GM19025 (cell line): Measurements from ENCODE around the gene ZNF275.
"Not testable (repeated sequence)": the region's sequence is repeated elsewhere in the genome, so short reads cannot be mapped to it uniquely, and the experiment has no call there.

Experiments
- ATAC-seq: cut with Tn5 transposase; IDR thresholded peaks from one replicate; pipeline ENCODE4 v1.9.1; 2021; ENCODE audit warnings: mild to moderate bottlenecking, low read depth, moderate library complexity; ENCODE audit not compliant: unreplicated experiment

Gene ZNF275

GRCh38 chrX:153317996-153318722, 15.8 kb upstream of the ZNF275 start:
- ATAC-seq: no peak

DNA sequence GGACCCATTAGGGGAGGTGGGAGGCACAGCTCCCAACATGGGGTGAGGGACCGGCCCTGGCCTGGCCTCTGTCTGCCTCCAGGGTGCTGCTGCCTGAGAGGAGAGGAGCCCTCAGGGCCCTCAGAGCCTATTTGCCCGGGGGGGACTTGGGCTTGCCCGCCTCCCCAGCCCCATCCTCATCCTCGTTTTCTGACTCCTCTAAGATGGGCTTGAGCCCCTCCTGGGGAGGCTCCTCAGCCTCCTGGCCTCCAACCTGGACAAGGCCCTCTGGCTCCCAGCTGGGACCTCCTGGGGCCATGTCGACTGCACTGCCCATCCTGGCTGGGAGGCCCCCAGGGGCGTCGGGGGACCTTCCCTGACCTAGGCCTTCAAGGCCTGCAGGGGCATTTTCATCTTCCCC, 15.1 kb upstream of the ZNF275 start:
- ATAC-seq: no peak

DNA sequence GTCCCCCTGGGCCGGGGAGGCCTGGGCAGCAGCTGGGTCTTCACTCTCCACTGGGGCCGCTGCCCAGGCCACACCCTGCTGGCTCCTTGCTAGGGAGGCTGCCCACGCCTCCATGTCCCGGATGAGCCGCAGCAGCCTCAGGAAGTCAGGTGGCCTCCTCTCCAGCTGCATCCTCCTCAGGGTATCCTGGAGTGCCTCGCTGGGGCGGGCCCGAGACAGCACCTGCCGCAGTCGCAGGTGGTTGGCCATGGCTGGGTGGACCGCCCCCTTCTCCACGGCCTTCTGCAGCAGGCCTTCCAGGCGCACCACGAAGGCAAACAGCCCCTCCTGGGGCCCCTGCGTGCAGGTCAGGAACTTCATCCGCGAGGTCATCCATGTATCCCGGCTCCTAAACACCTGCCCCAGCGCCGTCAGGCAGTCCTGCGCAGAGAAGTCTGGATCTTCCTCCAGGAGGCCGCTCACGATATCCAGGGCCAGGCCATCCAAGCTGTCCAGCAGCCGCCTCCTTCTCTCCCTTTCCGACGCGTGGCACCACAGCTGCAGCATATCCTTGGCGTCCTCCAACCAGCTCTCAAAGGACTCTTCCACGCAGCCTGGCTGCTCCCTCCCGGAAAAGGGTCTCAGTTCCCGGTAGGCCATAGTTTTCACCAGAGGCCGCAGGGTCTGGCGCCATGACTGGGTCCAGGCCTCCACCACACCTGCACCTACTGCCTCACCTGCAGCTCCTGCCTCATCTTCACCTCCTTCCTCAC, 14.5 kb upstream of the ZNF275 start:
- no peak for ATAC-seq

DNA sequence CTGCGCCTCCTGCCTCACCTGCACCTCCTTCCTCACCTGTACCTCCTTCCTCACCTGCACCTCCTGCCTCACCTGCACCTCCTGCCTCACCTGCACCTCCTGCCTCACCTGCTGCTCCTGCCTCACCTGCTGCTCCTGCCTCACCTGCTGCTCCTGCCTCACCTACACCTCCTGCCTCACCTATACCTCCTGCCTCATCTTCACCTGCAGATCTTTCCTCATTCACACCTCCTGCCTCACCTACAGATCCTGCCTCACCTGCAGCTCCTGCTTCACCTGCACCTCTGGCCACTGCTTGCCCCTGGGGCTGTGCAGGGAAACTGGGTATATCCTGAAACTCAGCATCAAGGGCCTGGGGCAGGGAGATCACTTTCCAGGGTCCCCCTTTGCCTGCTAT, 13.9 kb upstream of the ZNF275 start:
- not testable (repeated sequence) for ATAC-seq

- ATAC-seq: no peak
These were observed 13.3 kb upstream of the ZNF275 start for GRCh38 chrX:153320555-153321184.

DNA sequence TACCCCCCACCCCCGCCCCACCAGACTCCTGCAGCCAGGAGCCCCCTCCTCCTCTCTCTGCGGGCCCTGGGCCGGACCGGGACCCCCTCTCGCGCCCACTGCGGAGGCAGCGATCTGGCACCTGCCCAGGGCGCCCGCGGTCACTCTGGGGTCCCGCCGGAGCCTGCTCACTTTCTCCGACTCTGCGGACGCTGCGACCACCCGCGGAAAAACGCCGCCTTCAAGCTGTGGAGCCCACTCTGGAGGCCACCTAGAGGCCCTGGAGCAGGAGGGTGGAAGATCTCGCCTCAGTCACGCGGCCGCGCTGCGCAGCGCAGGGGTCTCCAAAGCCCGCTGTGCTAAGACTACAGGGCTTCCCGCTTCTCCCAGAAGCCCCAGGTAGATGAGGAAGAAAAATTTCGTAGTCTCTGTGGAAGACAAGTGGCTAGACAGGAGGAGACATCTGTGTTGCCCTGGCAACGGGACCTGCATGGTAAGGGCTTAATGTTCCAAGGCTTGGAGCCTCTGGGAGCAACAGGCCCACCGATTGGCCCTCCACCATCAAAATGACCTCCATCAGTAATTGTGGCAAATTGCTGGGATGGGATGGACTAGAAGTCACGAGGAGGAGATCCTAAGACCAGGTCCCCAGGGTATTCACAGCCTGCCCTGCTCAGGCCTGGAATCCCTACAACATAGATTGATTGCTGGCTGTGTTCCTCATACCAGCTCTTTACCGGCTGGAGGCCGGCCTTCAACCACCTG, 12.4 kb upstream of the ZNF275 start, which contains the start of gene PNMA6F:
PNMA6F (minus strand) TSS at position 387 of the 744 bp plus-strand sequence. CDS start 1,093 bp downstream, outside the sequence.
- ATAC-seq: no peak

DNA sequence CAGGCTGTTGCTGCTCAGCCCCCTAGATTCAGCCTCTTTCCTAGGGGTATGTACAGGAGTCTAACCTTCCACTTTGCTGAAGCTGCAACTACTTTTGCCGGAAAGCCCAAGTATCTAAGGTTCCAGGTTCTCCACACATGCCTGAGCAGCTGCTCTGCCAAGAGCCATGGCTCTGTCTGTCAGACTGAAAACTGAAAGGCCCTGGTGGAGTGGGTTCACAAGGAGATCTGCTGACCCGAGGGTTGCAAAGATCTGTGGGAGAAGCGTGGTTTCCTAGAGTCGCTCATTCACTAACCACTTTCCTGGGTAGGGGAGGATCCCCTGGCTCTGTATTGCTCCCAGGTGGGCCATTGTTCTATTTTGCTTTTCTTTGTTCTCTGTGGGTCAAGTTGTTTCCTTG, 6.4 kb upstream of the ZNF275 start:
- ATAC-seq: no peak

GRCh38 chrX:153333266-153333665, 687 bp upstream of the ZNF275 start:
- no peak for ATAC-seq

GRCh38 chrX:153334654-153335295, 822 bp downstream of the ZNF275 start:
- ATAC-seq: no peak

GRCh38 chrX:153336121-153336894, 2.4 kb downstream of the ZNF275 start:
- no peak for ATAC-seq

DNA sequence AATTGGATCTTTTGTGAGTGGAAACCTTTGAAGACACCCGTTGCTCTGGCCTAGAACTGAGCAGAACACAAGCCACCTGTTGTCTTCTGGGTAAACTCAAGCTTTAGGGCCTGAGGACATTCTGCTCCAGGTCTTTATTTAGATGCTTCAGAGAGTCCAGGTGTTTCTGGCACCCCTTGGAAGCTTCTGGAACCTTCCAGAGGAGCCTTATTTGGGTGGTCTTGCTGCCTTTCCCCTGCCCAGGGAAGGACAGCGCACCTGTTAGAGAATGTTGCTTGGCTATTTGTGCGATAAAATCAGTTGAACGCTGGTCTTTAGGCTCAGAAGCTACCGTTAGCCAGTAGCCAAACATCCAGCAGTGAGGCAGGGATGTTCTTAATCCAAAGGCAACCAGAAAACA, 3.0 kb downstream of the ZNF275 start:
- ATAC-seq: no peak

GRCh38 chrX:153338836-153339235, 4.9 kb downstream of the ZNF275 start:
- ATAC-seq: no peak

DNA sequence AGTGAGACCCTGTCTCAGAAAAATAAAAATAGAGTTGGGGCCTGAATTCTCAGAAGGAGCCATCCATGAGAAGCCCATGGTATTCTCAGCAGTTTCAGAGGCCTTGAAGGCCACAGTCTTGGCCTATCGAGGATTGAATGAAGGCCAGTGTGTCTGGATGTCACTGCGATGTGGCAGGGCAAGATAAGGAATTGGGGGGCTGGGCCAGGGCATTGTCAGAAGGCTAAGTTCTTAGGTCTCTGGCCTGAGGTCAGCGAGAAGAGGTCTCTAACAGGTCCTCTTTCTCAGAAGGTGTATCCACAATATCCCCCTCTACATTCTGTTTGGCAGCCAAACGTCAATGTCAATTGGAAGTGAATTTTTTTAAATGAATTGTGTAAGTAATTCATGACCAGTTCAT, 5.7 kb downstream of the ZNF275 start:
- ATAC-seq: no peak

- no peak for ATAC-seq
These were observed 6.2 kb downstream of the ZNF275 start for GRCh38 chrX:153340111-153340510.

- no peak for ATAC-seq
These were observed 9.0 kb downstream of the ZNF275 start for GRCh38 chrX:153342762-153343558.

GRCh38 chrX:153343674-153344073, 9.7 kb downstream of the ZNF275 start:
- ATAC-seq: no peak

DNA sequence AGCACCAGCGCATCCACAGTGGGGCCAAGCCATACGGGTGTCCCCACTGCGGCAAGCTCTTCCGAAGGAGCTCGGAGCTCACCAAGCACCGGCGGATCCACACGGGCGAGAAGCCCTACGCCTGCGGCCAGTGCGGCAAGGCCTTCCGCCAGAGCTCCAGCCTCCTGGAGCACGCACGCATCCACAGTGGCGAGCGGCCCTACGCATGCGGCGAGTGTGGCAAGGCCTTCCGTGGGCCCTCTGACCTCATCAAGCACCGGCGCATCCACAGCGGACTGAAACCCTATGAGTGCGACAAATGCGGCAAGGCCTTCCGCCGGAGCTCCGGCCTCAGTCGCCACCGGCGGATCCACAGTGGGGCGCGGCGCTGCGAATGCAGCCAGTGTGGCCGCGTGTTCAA, 13.6 kb downstream of the ZNF275 start:
- ATAC-seq: no peak

DNA sequence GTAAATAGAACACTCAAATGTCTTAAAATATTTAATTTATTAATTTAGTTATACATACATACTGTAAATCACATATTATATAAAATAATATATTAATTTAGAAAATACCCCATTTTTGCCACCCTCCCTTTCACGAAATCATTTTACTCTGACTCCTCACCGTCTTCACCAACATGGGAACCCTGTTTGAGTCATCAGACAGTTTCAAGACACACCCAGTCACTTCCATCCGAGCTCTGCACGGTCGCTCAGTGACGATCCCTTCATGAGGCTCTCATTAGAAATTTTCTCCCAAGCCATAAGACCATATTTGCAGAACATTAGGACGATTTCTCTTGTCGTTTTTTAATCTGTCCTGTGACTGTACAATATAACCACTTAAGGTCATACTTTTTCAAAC, 14.5 kb downstream of the ZNF275 start:
- no peak for ATAC-seq

DNA sequence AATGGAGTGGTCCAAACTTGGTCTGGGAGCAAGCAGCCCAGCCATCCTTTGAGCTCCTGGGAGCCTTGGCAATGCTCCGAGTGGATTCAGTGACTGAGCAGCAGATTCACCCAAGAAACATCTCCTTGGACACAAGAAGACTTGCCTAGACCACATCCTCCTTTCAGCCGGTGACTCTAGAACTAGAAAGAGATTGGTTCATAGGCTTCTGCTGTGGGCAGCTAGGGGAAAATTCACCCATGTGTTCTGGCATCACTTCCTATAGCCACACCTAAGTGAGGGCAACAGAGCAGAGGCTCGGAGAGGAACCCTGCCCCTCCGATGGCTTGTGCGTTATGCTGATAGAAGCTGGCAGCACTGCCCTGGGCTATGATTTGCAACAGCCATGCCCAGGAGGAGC, 16.0 kb downstream of the ZNF275 start:
- no peak for ATAC-seq
